NT2/D1 (cell line): ENCODE measurements around the gene SDCBP2.

Experiments used
- DNase-seq: peaks from one replicate; pipeline ENCODE4 v3.0.0-alpha.2; 2011; ENCODE audit warnings: low read depth, low spot score
- H3K27me3 ChIP-seq: 2 replicates; pipeline ENCODE4 v1.6.0; 2011; ENCODE audit warnings: mild to moderate bottlenecking; ENCODE audit not compliant: insufficient read length, insufficient read depth
- H3K36me3 ChIP-seq: 2 replicates; pipeline ENCODE4 v1.6.1; 2011; ENCODE audit warnings: mild to moderate bottlenecking, low read length, mixed read lengths; ENCODE audit not compliant: insufficient read depth, insufficient read length
- H3K4me1 ChIP-seq: 2 replicates; pipeline ENCODE4 v1.5.1; 2011; ENCODE audit not compliant: insufficient read depth, insufficient read length
- H3K4me3 ChIP-seq: 2 replicates; pipeline ENCODE4 v1.5.1; 2011; ENCODE audit warnings: low read depth; ENCODE audit not compliant: insufficient read length
- H3K9ac ChIP-seq: 2 replicates; pipeline ENCODE4 v1.6.0; 2011; ENCODE audit warnings: low read depth; ENCODE audit not compliant: insufficient read length
- H3K9me3 ChIP-seq: 2 replicates; pipeline ENCODE4 v1.5.1; 2011; ENCODE audit warnings: mild to moderate bottlenecking, low read length; ENCODE audit not compliant: insufficient read depth
- SUZ12 ChIP-seq: IDR thresholded peaks from 2 replicates; pipeline ENCODE4 v1.6.1; 2011; ENCODE audit not compliant: insufficient read length, insufficient read depth; ENCODE audit errors: extremely low read depth
- YY1 ChIP-seq: IDR thresholded peaks from 2 replicates; pipeline ENCODE4 v1.6.1; 2011; ENCODE audit not compliant: insufficient read length, insufficient read depth
- ZNF274 ChIP-seq: IDR thresholded peaks from 2 replicates; pipeline ENCODE4 v1.6.1; 2011; ENCODE audit warnings: mild to moderate bottlenecking, low read depth, low read length

The SDCBP2 gene

DNA sequence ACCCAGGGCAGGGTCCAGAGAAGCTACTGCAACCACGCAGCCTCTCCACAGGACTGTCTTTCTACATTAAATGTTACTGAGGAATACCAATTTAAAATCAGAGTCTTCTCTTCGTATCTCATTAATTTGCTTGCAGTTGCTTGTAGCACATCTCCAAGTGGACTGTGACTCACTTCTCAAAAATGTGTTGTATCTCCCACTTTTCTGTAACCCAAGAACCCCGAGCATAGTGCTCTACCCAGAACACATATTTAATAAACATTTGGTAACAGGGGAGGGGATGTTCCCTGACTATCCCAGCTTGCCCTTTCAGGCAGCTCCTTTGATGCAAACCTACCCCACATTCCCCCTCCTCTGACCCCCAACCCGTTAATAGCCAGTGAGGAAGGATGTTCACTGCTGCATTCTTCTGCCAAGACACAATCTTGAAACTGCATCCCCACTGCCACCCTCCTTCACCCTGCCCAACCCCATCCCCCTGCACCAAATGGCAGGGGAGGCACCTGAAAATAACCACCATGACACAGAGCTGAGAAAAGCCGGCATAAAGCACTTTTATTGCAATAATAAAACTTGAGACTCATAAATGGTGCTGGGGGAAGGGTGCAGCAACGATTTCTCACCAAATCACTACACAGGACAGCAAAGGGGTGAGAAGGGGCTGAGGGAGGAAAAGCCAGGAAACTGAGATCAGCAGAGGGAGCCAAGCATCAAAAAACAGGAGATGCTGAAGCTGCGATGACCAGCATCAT, 39.7 kb upstream of the SDCBP2 start:
- Histone ChIP-seq H3K4me1 (no peaks in the 10 kb centered on the region), H3K27me3 (no peaks in the 10 kb centered on the region), H3K4me3 (no peak overlapping the region), H3K9ac (no peak overlapping the region), H3K36me3 (peaks cover 58% of the 10 kb centered on the region), H3K9me3 (peaks cover 5% of the 10 kb centered on the region; the same call in 1 of the 2 replicates)
- no peak for DNase-seq
- no peak for TF ChIP-seq SUZ12
- TF ChIP-seq ZNF274: no peak
- TF ChIP-seq YY1: no peak

DNA sequence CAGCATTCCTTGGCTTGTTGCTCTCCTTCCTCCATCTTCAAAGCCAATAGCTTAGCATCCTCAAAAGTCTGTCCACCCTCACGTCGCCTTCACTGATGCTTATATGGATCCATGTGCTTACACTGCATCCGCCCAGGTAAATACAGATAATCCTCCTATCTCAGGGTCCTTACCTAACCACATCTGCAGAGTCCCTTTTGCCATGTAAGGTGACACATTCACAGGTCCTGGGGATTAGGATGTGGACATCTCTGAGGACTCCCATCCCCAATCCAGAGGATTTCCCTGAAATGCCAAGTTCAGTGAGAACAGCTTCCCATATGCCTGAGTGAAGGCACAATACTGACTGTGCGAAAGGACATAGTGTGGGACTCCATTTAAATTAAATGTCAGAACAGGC, 38.5 kb upstream of the SDCBP2 start:
- Histone ChIP-seq H3K4me1 (no peaks in the 10 kb centered on the region), H3K9me3 (peaks cover 5% of the 10 kb centered on the region; the same call in 1 of the 2 replicates), H3K27me3 (no peaks in the 10 kb centered on the region), H3K4me3 (no peak overlapping the region), H3K36me3 (peaks cover 50% of the 10 kb centered on the region), H3K9ac (no peak overlapping the region)
- no peak for TF ChIP-seq SUZ12
- TF ChIP-seq YY1: no peak
- TF ChIP-seq ZNF274: no peak
- no peak for DNase-seq

DNA sequence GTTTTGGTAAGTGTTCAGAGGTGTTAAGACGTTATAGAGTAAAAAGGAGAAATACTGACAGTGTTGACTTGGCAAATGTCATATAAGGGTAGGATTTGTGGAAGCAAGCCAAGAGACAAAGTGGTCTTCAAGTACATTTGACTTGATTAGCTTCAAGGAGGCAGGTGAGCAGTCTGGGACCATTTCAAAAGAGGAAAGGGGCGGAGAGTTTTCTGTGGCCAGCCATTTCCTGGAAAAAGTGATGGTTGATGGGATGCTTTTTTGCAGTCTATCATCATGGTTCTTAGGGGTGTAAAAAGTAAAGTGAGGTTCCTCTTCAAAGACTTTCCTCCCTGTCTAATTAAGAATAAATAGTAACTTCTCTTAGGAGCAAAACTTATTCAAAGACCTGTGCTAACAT, 35.2 kb upstream of the SDCBP2 start:
- DNase-seq: no peak
- peaks cover 5% of the 10 kb centered on the region; the same call in 1 of the 2 replicates for H3K9me3 ChIP-seq
- H3K9ac ChIP-seq: no peak overlapping the region
- TF ChIP-seq ZNF274 (no peak), YY1 (no peak), SUZ12 (no peak)
- no peak overlapping the region for H3K4me3 ChIP-seq
- peaks cover 41% of the 10 kb centered on the region for H3K36me3 ChIP-seq
- H3K4me1 ChIP-seq: no peaks in the 10 kb centered on the region
- no peaks in the 10 kb centered on the region for H3K27me3 ChIP-seq

- Histone ChIP-seq H3K4me1 (no peaks in the 10 kb centered on the region), H3K27me3 (no peaks in the 10 kb centered on the region), H3K9me3 (peaks cover 5% of the 10 kb centered on the region; the same call in 1 of the 2 replicates), H3K36me3 (peaks cover 42% of the 10 kb centered on the region), H3K9ac (no peak overlapping the region), H3K4me3 (no peak overlapping the region)
- TF ChIP-seq ZNF274 (no peak), SUZ12 (no peak), YY1 (no peak)
- DNase-seq: no peak
Observed at GRCh38 chr20:1363522-1363921, 34.6 kb upstream of the SDCBP2 start.

- Histone ChIP-seq H3K4me3 (no peak overlapping the region), H3K27me3 (no peaks in the 10 kb centered on the region), H3K9ac (no peak overlapping the region), H3K9me3 (peaks cover 5% of the 10 kb centered on the region; the same call in 1 of the 2 replicates), H3K36me3 (peaks cover 39% of the 10 kb centered on the region), H3K4me1 (no peaks in the 10 kb centered on the region)
- TF ChIP-seq YY1 (no peak), SUZ12 (no peak), ZNF274 (no peak)
- DNase-seq: no peak
Observed at GRCh38 chr20:1362484-1362883, 33.5 kb upstream of the SDCBP2 start.

DNA sequence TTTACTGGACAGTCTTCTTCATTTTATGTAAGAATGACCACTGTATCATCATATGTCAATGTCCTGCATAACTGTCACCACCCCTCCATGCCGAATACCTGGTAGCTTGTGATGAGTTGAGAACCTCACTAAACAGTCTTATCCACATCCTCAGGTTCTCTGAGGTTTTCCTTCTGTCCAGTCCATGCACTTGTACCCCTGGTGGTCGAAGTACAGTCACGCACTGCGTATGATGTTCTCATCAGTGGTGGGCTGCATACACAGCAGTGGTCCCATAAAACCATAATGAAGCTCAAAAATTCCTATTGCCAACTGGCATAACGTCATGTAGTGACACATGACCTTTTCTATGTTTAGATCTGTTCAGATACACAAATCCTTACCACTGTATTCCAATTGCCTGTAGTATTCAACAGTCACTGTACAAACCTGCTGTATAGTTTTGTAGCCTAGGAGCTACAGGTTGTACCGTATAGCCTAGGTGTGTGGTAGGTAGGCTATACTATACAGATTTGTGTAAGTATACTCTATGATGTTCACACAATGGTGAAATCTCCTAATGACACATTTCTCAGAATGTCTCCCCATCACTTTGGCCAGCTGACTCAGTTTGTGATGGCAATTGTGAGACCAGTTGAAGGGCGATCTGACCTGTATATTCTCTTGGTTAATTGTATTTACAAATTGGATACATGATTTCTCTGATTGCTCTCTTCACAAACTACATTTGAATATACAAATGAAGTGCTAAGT, 31.3 kb upstream of the SDCBP2 start:
- H3K4me1 ChIP-seq: no peaks in the 10 kb centered on the region
- H3K9me3 ChIP-seq: peaks cover 5% of the 10 kb centered on the region; the same call in 1 of the 2 replicates
- no peak overlapping the region for H3K9ac ChIP-seq
- H3K27me3 ChIP-seq: no peaks in the 10 kb centered on the region
- peaks cover 33% of the 10 kb centered on the region for H3K36me3 ChIP-seq
- H3K4me3 ChIP-seq: no peak overlapping the region
- DNase-seq: no peak
- TF ChIP-seq SUZ12: no peak
- no peak for TF ChIP-seq ZNF274
- TF ChIP-seq YY1: no peak

DNA sequence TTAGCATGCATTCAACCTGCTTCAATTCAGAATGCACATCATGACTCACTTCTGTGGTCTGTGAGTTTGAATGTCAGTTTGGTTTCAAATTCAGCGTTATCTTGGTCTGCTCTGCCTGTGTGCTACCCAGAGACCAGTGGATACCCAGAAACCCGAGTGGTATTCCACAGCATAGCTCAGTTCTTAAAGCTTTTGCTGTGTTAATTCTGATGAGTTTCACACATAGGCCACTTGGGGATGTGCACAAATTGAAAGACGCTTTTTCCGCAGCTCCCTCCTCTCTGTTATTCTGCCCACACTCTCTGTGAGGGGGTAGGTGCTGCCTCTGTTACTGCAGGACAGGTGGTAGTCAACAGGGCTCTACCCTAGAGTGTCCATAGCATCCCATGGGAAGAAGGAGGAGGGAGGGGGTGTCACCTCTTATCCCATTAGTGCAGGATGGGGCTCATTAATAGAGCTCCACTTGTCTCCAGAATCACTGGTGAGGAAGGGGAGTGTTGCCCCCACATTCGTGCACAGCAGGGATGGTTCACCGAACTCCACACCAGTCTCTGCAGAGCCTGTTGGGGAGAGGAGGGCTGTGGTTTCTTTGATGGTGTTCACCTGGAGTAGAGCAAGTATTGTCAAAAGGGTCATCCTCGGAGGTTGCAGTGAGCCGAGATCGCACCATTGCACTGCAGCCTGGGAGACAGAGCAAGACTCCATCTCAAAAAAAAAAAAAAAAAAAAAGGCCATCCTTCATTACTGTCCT, 29.2 kb upstream of the SDCBP2 start:
- H3K36me3 ChIP-seq: peaks cover 44% of the 10 kb centered on the region
- no peak overlapping the region for H3K9ac ChIP-seq
- no peaks in the 10 kb centered on the region for H3K4me1 ChIP-seq
- no peaks in the 10 kb centered on the region for H3K27me3 ChIP-seq
- H3K4me3 ChIP-seq: no peak overlapping the region
- DNase-seq: no peak
- no peak for TF ChIP-seq ZNF274
- no peak for TF ChIP-seq SUZ12
- TF ChIP-seq YY1: no peak
- no peaks in the 10 kb centered on the region for H3K9me3 ChIP-seq
